Measurements from ENCODE around the gene IL1RAPL2. TPM values are rescaled to one million over a fixed set of nuclear protein-coding genes. Genes with fewer than 3 reads are reported as not detected.

IL1RAPL2 gene
- total RNA-seq, 1 experiment from 2014 or later, result 1.6 TPM

DNA sequence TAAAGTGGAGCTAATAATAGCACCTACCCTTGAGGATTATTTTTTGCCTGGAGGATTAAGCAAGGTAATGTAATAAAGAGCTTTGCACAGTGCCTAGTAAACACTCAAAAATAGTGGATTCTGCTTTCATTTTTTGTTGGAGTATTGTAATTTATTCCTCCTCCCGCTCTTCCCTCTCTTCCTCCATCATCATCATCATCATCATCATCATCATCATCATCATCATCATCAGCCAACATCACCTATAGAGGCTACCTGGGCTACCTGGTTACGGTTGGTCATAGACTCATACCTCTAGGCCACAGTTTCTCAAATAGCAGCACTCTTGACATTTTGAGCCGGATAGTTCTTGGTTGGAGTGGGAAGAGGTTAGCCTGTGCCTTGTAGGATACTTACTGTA, 781.4 kb downstream of the IL1RAPL2 start:
- no peaks in the 10 kb centered on the region for H3K27me3 ChIP-seq (ENCODE audit: insufficient read depth, low read depth)
- ChIA-PET CTCF (no interaction called here), POLR2A (ENCODE audit: unreplicated experiment) (no interaction called here)
- no peaks in the 10 kb centered on the region for H3F3A ChIP-seq (ENCODE audit: insufficient read depth, low read depth)
- H3K79me2 ChIP-seq (ENCODE audit: low read depth), result no peaks in the 10 kb centered on the region
- H3K27ac ChIP-seq, result no peak overlapping the region
- BruUV-seq (replicated peaks), result no TSS peak
- H3K4me2 ChIP-seq, result no peak overlapping the region
- H3K4me1 ChIP-seq (replicated peaks; ENCODE audit: insufficient read depth), result no peaks in the 10 kb centered on the region
- intact Hi-C loops (cut with micrococcal nuclease; ENCODE audit: unreplicated experiment), result no loop called here
- TF ChIP-seq, protein P1, sequence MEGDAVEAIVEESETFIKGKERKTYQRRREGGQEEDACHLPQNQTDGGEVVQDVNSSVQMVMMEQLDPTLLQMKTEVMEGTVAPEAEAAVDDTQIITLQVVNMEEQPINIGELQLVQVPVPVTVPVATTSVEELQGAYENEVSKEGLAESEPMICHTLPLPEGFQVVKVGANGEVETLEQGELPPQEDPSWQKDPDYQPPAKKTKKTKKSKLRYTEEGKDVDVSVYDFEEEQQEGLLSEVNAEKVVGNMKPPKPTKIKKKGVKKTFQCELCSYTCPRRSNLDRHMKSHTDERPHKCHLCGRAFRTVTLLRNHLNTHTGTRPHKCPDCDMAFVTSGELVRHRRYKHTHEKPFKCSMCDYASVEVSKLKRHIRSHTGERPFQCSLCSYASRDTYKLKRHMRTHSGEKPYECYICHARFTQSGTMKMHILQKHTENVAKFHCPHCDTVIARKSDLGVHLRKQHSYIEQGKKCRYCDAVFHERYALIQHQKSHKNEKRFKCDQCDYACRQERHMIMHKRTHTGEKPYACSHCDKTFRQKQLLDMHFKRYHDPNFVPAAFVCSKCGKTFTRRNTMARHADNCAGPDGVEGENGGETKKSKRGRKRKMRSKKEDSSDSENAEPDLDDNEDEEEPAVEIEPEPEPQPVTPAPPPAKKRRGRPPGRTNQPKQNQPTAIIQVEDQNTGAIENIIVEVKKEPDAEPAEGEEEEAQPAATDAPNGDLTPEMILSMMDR (conservative IDR thresholded peaks at IDR 0.05), result no peak
- no peak for TF ChIP-seq EZH2 (IDR thresholded peaks at IDR 0.05; ENCODE audit: low read depth)
- H3K9me2 ChIP-seq (ENCODE audit: insufficient read depth), result no peaks in the 10 kb centered on the region
- H2AFZ ChIP-seq, result no peak overlapping the region
- H3K36me3 ChIP-seq (ENCODE audit: low read depth), result no peaks in the 10 kb centered on the region
- no peak for DNase-seq
- no peak overlapping the region for H3K4me3 ChIP-seq
- no peaks in the 10 kb centered on the region for H3K9me3 ChIP-seq (ENCODE audit: insufficient read depth, low read depth)
- H4K20me1 ChIP-seq (ENCODE audit: insufficient read depth), result no peaks in the 10 kb centered on the region

DNA sequence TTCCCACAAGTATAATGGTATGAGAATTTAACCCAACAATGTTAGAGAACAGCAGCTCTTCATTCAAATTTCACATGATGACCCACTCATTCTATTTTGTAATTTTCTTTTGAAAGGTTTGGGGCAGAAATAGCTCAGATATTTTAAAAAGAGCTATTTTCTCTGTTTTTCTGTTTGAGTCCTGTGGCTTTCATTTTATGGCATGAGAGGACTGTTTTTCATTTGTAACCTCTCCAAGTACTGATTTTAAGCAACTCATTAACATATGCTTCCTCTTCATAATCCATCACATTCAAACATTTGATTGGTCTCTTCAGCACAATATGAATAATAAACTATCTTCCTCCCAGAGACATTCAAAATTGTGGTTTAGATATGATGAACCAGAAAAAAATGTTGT, 783.5 kb downstream of the IL1RAPL2 start:
- Histone ChIP-seq H3K4me1 (replicated peaks; ENCODE audit: insufficient read depth) (no peaks in the 10 kb centered on the region), H4K20me1 (ENCODE audit: insufficient read depth) (no peaks in the 10 kb centered on the region), H3F3A (ENCODE audit: insufficient read depth, low read depth) (no peaks in the 10 kb centered on the region), H3K4me2 (no peak overlapping the region), H3K79me2 (ENCODE audit: low read depth) (no peaks in the 10 kb centered on the region), H3K9me2 (ENCODE audit: insufficient read depth) (no peaks in the 10 kb centered on the region), H3K9me3 (ENCODE audit: insufficient read depth, low read depth) (no peaks in the 10 kb centered on the region), H3K4me3 (no peak overlapping the region), H3K27me3 (ENCODE audit: insufficient read depth, low read depth) (no peaks in the 10 kb centered on the region), H2AFZ (no peak overlapping the region), H3K36me3 (ENCODE audit: low read depth) (no peaks in the 10 kb centered on the region), H3K27ac (no peak overlapping the region)
- BruUV-seq (replicated peaks), result no TSS peak
- intact Hi-C loops (cut with micrococcal nuclease; ENCODE audit: unreplicated experiment), result no loop called here
- TF ChIP-seq EZH2 (IDR thresholded peaks at IDR 0.05; ENCODE audit: low read depth), result no peak
- DNase-seq, result no peak
- CTCF ChIA-PET, result no interaction called here
- POLR2A ChIA-PET (ENCODE audit: unreplicated experiment), result no interaction called here

DNA sequence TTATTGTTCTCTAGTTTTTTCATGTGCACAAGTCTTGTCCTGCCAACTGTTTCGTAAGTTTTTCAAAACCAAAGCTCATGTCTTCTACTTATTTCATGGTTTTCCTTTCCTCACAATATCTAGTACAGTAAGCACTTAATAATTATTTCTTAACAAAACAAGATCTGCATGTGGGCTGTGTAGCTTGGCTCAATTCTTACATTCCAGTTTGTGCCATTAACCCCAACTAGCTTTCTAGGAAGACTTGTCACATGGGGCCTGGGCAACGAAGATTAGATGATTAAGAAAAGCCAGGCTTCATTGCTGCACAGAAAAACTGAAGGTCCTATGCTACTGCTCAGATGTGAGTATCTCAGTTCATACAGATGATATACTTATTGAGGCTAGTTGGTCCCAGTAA, 809.8 kb downstream of the IL1RAPL2 start:
- Histone ChIP-seq H3K4me1 (replicated peaks; ENCODE audit: insufficient read depth) (no peaks in the 10 kb centered on the region), H3K79me2 (ENCODE audit: low read depth) (no peaks in the 10 kb centered on the region), H3K27ac (no peak overlapping the region), H3K9me2 (ENCODE audit: insufficient read depth) (no peaks in the 10 kb centered on the region), H4K20me1 (ENCODE audit: insufficient read depth) (no peaks in the 10 kb centered on the region), H3K9me3 (ENCODE audit: insufficient read depth, low read depth) (no peaks in the 10 kb centered on the region), H3F3A (ENCODE audit: insufficient read depth, low read depth) (no peaks in the 10 kb centered on the region), H3K36me3 (ENCODE audit: low read depth) (no peaks in the 10 kb centered on the region), H3K27me3 (ENCODE audit: insufficient read depth, low read depth) (no peaks in the 10 kb centered on the region), H3K4me3 (no peak overlapping the region), H2AFZ (no peak overlapping the region), H3K4me2 (no peak overlapping the region)
- CTCF ChIA-PET, result no interaction called here
- intact Hi-C loops (cut with micrococcal nuclease; ENCODE audit: unreplicated experiment), result no loop called here
- no peak for DNase-seq
- BruUV-seq (replicated peaks), result no TSS peak
- no peak for TF ChIP-seq EZH2 (IDR thresholded peaks at IDR 0.05; ENCODE audit: low read depth)
- TF ChIP-seq, protein P1 (conservative IDR thresholded peaks at IDR 0.05), result no peak
- POLR2A ChIA-PET (ENCODE audit: unreplicated experiment), result no interaction called here

DNA sequence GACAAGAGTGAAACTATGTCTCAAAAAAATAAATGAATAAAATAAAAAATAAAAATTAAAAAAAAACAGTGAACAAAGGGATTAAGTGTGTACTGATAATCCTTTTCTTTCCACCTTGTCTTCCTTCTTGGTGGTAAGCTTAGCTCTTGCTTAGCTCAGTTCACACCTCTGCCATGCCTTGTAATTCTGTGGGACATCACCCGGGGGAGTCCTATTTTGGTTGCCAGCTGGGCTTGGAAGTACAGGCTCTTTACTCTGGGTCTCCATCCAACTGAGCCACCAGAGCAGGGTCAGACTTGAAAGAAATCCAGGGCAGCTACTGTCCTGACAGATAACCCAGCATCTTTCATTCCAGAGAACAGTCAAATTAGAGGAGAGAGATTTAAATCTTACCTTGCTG, 858.7 kb downstream of the IL1RAPL2 start:
- H3K36me3 ChIP-seq (ENCODE audit: low read depth), result no peaks in the 10 kb centered on the region
- H3K9me2 ChIP-seq (ENCODE audit: insufficient read depth), result no peaks in the 10 kb centered on the region
- no TSS peak for BruUV-seq (replicated peaks)
- no peak overlapping the region for H3K4me2 ChIP-seq
- no peaks in the 10 kb centered on the region for H3K4me1 ChIP-seq (replicated peaks; ENCODE audit: insufficient read depth)
- H3K79me2 ChIP-seq (ENCODE audit: low read depth), result no peaks in the 10 kb centered on the region
- CTCF ChIA-PET, result no interaction called here
- no peak overlapping the region for H3K4me3 ChIP-seq
- TF ChIP-seq, protein P1 (conservative IDR thresholded peaks at IDR 0.05), result no peak
- TF ChIP-seq EZH2 (IDR thresholded peaks at IDR 0.05; ENCODE audit: low read depth), result no peak
- intact Hi-C loops (cut with micrococcal nuclease; ENCODE audit: unreplicated experiment), result no loop called here
- H3K27me3 ChIP-seq (ENCODE audit: insufficient read depth, low read depth), result no peaks in the 10 kb centered on the region
- H4K20me1 ChIP-seq (ENCODE audit: insufficient read depth), result no peaks in the 10 kb centered on the region
- no peak for DNase-seq
- no peaks in the 10 kb centered on the region for H3F3A ChIP-seq (ENCODE audit: insufficient read depth, low read depth)
- POLR2A ChIA-PET (ENCODE audit: unreplicated experiment), result no interaction called here
- no peaks in the 10 kb centered on the region; the same call in 1 of the 2 replicates for H3K9me3 ChIP-seq (ENCODE audit: insufficient read depth, low read depth)
- no peak overlapping the region for H3K27ac ChIP-seq
- H2AFZ ChIP-seq, result no peak overlapping the region

All from PC-9 (cell line).